Measurements from ENCODE around the gene SPECC1.

SPECC1 gene

GRCh38 chr17:20080513-20080912 lies 71.4 kb downstream of the SPECC1 start:
- no peaks in the 10 kb centered on the region for H3F3A ChIP-seq (ENCODE audit: control insufficient read depth, insufficient read depth)
- no peaks in the 10 kb centered on the region for H3K79me2 ChIP-seq (ENCODE audit: control insufficient read depth, low read length)
- H3K4me1 ChIP-seq (ENCODE audit: control insufficient read depth, low read length), result no peaks in the 10 kb centered on the region
- H3K9me3 ChIP-seq (ENCODE audit: control insufficient read depth, insufficient read depth, low read length), result no peaks in the 10 kb centered on the region
- H3K4me2 ChIP-seq (ENCODE audit: low read length), result no peak overlapping the region
- peaks cover 6% of the 10 kb centered on the region for H3K27me3 ChIP-seq (ENCODE audit: control insufficient read depth, low read length)
- TF ChIP-seq EZH2phosphoT487 (IDR thresholded peaks at IDR 0.05; ENCODE audit: borderline replicate concordance, low read length) (no peak), CTCF (IDR thresholded peaks at IDR 0.05; ENCODE audit: low read depth, low read length, poor library complexity, severe bottlenecking) (no peak)
- no peaks in the 10 kb centered on the region for H4K20me1 ChIP-seq (ENCODE audit: control insufficient read depth, insufficient read depth, low read depth, low read length)
- H3K4me3 ChIP-seq (ENCODE audit: low read length), result no peak overlapping the region
- no peak overlapping the region for H3K27ac ChIP-seq (ENCODE audit: low read depth, low read length)
- no peaks in the 10 kb centered on the region for H3K9me2 ChIP-seq (replicated peaks; ENCODE audit: control insufficient read depth, low read length)
- H3K36me3 ChIP-seq (ENCODE audit: control insufficient read depth, low read length), result no peaks in the 10 kb centered on the region

- Histone ChIP-seq H3F3A (ENCODE audit: control insufficient read depth, insufficient read depth) (no peaks in the 10 kb centered on the region), H4K20me1 (ENCODE audit: control insufficient read depth, insufficient read depth, low read depth, low read length) (no peaks in the 10 kb centered on the region), H3K79me2 (ENCODE audit: control insufficient read depth, low read length) (no peaks in the 10 kb centered on the region), H3K4me3 (ENCODE audit: low read length) (no peak overlapping the region), H3K36me3 (ENCODE audit: control insufficient read depth, low read length) (no peaks in the 10 kb centered on the region), H3K4me1 (ENCODE audit: control insufficient read depth, low read length) (no peaks in the 10 kb centered on the region), H3K9me3 (ENCODE audit: control insufficient read depth, insufficient read depth, low read length) (no peaks in the 10 kb centered on the region), H3K4me2 (ENCODE audit: low read length) (no peak overlapping the region), H3K27me3 (ENCODE audit: control insufficient read depth, low read length) (no peaks in the 10 kb centered on the region), H3K9me2 (replicated peaks; ENCODE audit: control insufficient read depth, low read length) (no peaks in the 10 kb centered on the region), H3K27ac (ENCODE audit: low read depth, low read length) (no peak overlapping the region)
- no peak for TF ChIP-seq EZH2phosphoT487 (IDR thresholded peaks at IDR 0.05; ENCODE audit: borderline replicate concordance, low read length)
- TF ChIP-seq CTCF (IDR thresholded peaks at IDR 0.05; ENCODE audit: low read depth, low read length, poor library complexity, severe bottlenecking), result no peak
Observed at GRCh38 chr17:20083156-20083859, 74.1 kb downstream of the SPECC1 start.

- H3K27ac ChIP-seq (ENCODE audit: low read depth, low read length), result no peak overlapping the region
- H3K4me2 ChIP-seq (ENCODE audit: low read length), result no peak overlapping the region
Observed at GRCh38 chr17:20084621-20085282, 75.6 kb downstream of the SPECC1 start.

More at GRCh38 chr17:20084621-20085282, 75.6 kb downstream of the SPECC1 start:
- H4K20me1 ChIP-seq (ENCODE audit: control insufficient read depth, insufficient read depth, low read depth, low read length), result no peaks in the 10 kb centered on the region
- no peaks in the 10 kb centered on the region for H3K9me3 ChIP-seq (ENCODE audit: control insufficient read depth, insufficient read depth, low read length)
- H3K79me2 ChIP-seq (ENCODE audit: control insufficient read depth, low read length), result no peaks in the 10 kb centered on the region
- no peaks in the 10 kb centered on the region for H3K9me2 ChIP-seq (replicated peaks; ENCODE audit: control insufficient read depth, low read length)
- no peak overlapping the region for H3K4me3 ChIP-seq (ENCODE audit: low read length)
- H3F3A ChIP-seq (ENCODE audit: control insufficient read depth, insufficient read depth), result no peaks in the 10 kb centered on the region
- TF ChIP-seq EZH2phosphoT487 (IDR thresholded peaks at IDR 0.05; ENCODE audit: borderline replicate concordance, low read length) (no peak), CTCF (IDR thresholded peaks at IDR 0.05; ENCODE audit: low read depth, low read length, poor library complexity, severe bottlenecking) (no peak)
- H3K4me1 ChIP-seq (ENCODE audit: control insufficient read depth, low read length), result no peaks in the 10 kb centered on the region
- no peaks in the 10 kb centered on the region for H3K27me3 ChIP-seq (ENCODE audit: control insufficient read depth, low read length)
- H3K36me3 ChIP-seq (ENCODE audit: control insufficient read depth, low read length), result no peaks in the 10 kb centered on the region
